NCI-H2081 (cell line): ENCODE data around the gene SLC28A1.
A peak's percentile ranks its signal among the peaks of the same experiment; 100 is the strongest.

Source experiments
- DNase-seq, 2 experiments: peaks; one replicate each; lab custom pipeline; 2025; lab: John Stamatoyannopoulos, UW

SLC28A1 gene

GRCh38 chr15:84886211-84886983 is 1.9 kb downstream of the SLC28A1 start:
- DNase-seq, result no peak

- no peak for DNase-seq
Observed at GRCh38 chr15:84886984-84887299, 2.5 kb downstream of the SLC28A1 start.

DNA sequence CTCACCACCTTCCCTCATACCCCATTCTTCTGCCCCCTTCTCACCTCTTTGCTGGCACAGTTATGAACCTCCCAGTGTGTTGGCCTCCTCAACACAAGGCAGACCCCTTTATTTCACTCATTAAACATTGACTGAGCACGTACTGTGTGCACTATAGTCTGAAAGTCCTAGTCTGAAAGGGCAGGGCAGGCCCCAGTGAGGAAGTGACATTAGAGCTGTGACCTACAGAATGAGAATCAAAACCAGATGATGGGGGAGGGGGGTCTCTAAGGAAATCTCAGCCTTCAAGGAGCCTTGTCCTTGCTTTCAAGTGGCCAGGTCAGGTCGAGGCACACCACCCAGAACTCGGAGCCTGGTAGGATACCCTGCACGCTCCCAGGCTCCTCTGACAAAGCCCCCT is 3.5 kb downstream of the SLC28A1 start:
- DNase-seq, result no peak

GRCh38 chr15:84888639-84889038 is 4.2 kb downstream of the SLC28A1 start:
- no peak for DNase-seq

DNA sequence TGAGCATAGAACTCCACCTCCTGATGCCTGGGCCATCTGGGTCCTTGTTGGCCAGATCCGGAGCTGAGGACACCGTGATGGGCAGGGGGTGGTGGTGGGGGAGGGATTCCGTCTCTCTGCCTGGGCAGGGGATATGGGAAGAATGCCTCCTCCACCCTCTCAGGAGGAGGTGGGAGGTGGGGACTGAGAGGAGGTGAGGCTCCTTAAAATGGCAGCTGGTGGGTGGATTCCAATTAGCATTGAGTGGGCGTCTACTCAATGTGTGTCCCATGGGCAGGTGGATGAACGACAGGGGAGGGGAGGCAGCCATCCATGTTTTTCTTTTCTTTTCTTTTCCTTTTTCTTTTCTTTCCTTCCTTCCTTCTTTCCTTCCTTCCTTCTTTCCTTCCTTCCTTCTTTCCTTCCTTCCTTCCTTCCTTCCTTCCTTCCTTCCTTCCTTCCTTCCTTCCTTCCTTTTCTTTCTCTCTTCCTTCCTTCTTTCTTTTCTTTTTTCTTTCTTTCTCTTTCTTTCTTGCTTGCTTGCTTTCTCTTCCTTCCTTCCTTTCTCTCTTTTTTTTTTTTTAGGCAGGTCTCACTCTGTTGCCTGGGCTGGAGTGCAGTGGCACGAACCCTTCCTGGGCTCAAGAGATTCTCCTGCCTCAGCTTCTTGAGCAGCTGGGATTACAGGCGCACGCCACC is 5.0 kb downstream of the SLC28A1 start:
- DNase-seq, result no peak

DNA sequence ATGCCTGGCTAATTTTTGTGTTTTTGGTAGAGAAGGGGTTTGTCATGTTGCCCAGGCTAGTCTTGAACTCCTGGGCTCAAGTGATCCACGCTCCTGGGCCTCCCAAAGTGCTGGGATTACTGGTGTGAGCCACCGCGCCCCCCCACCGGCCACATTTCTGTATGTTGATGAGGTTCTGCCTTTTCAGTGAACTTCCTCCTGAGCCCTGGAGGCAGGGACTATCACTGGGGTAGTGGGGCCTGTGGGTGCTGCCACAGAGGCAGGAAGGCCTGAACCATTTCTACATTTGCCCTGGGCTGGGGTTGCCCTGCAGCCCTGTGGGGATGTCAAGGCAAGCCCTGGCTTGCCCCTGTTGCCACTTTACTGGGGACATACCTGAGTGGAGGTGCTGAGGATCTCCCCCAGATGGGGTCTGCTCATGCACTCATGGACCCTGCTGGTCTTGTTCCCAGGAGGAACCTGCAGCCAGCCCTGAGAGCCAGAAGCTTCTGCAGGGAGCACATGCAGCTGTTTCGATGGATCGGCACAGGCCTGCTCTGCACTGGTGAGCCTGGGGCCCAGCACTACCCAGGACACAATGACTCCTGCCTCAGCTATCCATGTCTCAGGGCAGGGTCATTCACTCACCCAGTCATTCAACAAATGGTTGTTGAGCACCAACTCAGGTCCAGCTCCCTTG is 5.7 kb downstream of the SLC28A1 start:
- no peak for DNase-seq

DNA sequence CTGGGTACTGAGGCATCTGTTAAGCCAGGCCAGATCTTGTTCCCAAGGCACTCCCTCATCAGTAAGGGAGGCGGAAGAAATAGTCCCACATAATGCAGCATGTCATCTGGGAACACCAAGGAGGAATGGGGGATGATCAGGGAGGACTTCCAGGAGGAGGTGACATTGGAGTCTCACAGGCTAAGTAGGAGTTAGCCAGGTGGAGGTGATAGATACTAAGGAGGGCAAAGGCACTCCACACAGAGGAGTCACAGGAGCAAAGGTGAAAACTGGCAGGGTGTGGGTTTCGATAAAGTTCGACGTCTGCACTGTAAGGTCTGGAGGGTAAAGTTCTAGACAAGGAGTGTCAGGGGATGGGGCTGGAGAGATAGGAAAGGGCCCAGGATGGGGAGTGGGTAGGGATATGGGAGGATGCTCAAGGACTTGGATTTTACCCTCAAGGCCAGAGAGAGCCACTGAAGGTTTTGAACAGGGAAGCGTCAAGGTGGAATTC is 6.3 kb downstream of the SLC28A1 start:
- no peak for DNase-seq

GRCh38 chr15:84891339-84891738 is 6.9 kb downstream of the SLC28A1 start:
- no peak for DNase-seq

DNA sequence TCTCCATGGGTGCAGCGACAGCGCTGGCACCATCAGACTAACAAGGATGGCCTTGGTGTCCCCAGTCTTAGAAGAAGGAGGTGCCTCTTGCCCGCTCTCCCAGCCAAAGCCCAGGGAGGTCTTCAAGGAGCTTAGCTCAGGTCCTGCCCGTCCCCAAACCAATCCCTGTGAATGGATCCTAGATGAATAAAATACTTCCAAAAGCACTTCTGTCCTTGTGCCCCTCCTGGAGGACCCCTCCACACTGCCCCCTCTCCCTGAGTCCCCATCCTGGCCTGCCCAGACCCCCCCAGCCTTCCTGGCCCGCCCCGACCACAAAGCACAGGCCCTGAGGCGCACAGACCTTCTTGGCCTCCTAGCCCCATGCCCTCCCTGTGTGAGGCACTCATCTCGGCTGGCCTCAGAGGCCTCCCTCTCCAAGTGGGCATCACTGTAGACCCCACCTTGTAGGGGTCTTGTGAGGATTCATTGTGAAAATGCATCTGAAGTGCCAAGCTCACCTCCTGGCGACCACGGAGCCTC is 8.4 kb downstream of the SLC28A1 start:
- no peak for DNase-seq

GRCh38 chr15:84893607-84894006 is 9.1 kb downstream of the SLC28A1 start:
- no peak for DNase-seq

DNA sequence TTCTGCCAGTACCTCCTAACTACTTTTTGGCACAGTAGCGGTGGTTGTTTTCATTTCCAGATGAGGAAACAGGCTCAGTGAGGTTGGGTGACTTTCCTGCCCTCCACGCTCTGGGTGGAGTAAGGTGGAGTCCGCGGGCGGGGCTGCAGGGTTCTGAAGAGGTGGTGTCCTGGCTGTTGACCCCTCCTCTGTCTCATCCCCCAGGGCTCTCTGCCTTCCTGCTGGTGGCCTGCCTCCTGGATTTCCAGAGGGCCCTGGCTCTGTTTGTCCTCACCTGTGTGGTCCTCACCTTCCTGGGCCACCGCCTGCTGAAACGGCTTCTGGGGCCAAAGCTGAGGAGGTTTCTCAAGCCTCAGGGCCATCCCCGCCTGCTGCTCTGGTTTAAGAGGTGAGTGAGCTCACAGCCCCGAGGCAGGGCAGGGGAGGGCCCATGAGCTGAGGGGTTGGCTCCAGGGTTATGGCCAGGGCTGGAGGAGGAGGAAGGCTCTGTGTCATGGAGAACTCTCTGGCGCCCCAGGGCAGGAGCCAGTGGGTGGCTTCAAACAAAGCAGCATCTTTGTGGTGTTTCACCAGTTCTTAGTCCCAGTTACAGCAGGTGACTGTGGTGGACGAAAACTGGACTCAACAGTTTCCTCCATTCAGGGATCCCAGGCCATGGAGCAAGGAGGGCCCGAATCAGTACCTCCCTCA is 10.4 kb downstream of the SLC28A1 start:
- no peak for DNase-seq

DNA sequence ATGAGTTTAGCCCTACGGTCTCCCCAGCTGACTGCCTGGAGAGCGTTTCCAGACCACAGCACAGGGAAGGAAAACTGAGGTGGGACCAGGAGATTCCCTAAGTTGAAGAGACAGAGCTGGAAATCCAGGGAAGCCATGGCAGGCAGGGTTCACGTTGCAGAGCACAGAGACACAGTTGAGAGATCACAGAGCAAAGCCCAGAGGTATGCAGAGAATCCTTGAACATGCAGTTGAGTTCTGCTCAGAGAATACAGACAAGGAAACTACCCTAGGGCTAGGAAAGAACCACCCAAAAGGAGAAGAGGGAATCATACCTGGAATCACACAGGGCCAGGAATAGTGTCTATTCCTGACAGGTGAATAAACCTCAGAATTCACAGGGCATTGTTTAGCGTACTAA is 14.3 kb downstream of the SLC28A1 start:
- no peak for DNase-seq

DNA sequence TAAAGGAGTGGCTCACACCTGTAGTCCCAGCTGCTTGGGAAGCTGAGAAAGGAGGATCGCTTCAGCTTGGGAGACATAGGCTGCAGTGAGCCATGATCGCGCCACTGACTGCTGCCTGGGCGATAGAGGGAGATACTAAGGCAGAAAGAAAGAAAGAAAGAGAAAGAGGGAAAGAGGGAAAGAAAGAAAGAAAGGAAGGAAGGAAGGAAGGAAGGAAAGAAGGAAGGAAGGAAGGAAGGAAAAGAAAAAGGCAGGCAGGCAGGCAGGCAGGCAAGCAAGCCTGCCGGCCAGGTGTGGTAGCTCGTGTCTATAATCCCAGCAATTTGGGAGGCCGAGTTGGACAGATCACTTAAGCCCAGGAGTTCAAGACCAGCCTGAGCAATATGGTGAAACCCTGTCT is 15.3 kb downstream of the SLC28A1 start:
- no peak for DNase-seq

DNA sequence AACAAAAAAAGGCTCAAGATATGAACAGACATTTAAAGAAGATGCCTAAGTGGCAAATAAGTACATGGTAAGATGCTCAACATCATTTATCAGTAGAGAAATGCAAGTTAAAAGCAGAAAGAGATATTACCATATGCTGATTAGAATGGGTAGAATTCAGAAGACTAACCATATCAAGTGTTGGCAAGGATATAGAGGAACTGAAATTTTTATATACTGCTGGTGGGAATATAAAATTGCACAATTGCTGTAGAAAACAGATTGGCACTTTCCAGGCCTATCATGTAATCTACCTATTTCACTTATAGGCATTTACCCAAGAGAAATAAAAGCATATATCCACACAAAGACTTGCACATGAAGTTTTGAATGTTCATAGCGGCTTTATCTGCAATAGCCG is 17.1 kb downstream of the SLC28A1 start:
- no peak for DNase-seq

GRCh38 chr15:84903751-84904150 is 19.3 kb downstream of the SLC28A1 start:
- DNase-seq, result no peak

DNA sequence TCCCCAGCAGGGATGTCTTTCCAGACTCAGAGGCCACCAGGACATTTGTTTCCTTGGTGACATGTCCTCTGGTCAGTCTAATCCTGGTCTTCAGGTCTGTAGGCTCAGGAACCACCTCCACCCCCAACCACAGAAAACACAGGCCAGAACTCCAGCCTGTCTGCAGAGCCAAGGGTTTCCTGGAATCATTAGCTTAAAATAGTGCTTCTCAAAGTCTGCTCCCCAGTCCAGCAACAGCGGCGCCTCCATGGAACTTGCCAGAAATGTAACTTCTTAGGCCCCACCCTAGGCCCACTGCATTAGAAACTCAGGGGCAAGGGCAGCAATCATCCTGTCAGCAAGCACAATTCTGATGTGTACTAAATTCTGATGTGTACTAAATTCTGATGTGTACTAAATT is 20.0 kb downstream of the SLC28A1 start:
- DNase-seq, result no peak

- no peak for DNase-seq
Observed at GRCh38 chr15:84905016-84905916, 20.8 kb downstream of the SLC28A1 start.

GRCh38 chr15:84907731-84908130 is 23.3 kb downstream of the SLC28A1 start:
- DNase-seq, result no peak

DNA sequence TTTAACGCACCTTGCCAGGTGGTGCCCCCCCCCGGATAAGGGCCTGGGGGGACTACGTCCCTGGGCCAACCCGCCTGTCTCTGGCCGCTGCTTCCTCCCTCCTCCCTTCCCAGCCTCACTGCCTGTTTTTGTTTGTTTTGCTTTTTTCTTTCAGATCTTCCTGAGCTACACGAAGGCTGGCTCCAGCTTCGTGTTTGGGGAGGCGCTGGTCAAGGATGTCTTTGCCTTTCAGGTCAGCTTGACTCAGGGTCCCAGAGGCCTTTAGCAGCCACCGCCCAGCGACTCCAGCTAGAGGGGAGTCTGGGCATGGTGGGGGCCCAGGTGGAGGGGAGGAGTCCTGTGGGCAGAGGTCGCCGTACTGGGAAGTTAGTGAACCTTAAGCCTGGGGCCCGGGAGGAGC is 24.1 kb downstream of the SLC28A1 start:
- DNase-seq, result peak in 1 of 2 experiments; percentile 8

DNA sequence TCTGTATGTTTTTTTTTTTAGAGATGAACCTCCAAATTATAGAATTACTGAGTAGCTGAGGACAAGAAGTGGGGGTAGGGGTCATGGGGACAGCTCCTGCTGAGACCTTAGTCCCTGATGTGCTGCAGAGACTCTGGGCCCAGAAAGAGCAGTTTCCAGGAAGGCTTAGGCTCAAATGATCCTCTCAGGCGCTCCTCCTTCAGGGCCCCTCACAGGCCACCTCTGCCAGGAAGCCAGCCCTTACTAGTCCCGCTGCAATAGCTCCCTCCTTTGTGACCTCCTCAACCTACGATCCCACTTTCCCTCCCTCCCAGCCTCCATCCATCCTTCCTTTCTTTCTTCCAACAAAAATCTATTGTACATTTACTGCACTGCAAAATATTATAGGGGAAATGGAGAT is 24.6 kb downstream of the SLC28A1 start:
- no peak for DNase-seq

DNA sequence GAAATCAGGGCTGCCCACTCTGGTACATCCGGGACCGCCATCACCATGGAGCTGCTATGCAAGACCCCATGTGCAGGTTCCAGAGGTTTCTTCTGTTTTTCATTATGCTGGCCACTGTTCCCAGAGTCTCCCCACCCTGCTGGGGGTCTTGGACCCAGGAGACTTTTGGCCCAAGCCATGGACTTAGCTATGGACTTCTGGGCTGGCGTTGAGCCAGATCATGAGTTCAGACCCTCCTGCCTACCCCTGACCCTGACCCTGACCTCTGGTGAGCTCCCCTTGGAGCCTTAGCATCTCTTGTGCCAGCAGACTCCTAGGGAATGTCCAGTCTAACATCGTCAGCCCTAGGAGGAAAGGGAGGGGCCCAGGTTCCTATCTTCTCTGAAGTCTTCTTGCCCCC is 25.3 kb downstream of the SLC28A1 start:
- DNase-seq, result no peak
